ENCODE data around the gene TSPAN2. TPM values are rescaled to one million over a fixed set of nuclear protein-coding genes. Genes with fewer than 3 reads are reported as not detected.

TSPAN2 gene
- total RNA-seq, 1 experiment from 2014 or later: 26.5 TPM

DNA sequence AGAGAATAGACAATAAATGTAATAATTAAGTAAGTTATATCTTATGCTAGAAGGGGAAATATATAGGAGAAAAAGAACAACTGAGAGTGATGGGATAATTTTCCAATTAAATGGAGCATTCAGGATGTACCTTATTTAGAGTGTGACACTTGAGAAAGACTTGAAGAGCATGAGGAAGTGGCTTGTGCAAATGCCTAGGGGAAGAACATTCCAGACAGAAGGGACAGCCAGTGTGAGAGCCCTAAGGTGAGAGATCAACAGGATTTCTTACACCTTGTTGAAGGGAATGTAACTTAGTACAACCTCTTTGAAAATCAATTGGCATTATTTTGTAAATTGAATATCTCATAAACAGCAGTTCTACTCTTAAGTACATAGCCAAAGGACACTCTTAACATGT is 28.8 kb upstream of the TSPAN2 start:
- intact Hi-C loops (cut with micrococcal nuclease; ENCODE audit: unreplicated experiment): no loop called here
- ChIA-PET CTCF (interaction anchor here (0.6 to 0.9 kb wide), 2 partner anchors 18 to 856 kb away, joined by 3 to 4 read pairs; no protein-coding TSS in a partner anchor), POLR2A (ENCODE audit: unreplicated experiment) (no interaction called here)
- no peaks in the 10 kb centered on the region for H3K27me3 ChIP-seq (ENCODE audit: insufficient read depth, low read depth)
- no peaks in the 10 kb centered on the region for H3K36me3 ChIP-seq (ENCODE audit: low read depth)
- H3K9me2 ChIP-seq (ENCODE audit: insufficient read depth): no peaks in the 10 kb centered on the region
- no peaks in the 10 kb centered on the region for H4K20me1 ChIP-seq (ENCODE audit: insufficient read depth)
- H3K79me2 ChIP-seq (ENCODE audit: low read depth): no peaks in the 10 kb centered on the region
- no peak overlapping the region for H3K4me3 ChIP-seq
- peak in 1 of 2 experiments; percentile 91 for DNase-seq
- H3K9me3 ChIP-seq (ENCODE audit: insufficient read depth, low read depth): peaks cover 37% of the 10 kb centered on the region
- no peak overlapping the region for H2AFZ ChIP-seq
- peak overlapping the region; percentile 70 for H3K27ac ChIP-seq
- TF ChIP-seq EZH2 (IDR thresholded peaks at IDR 0.05; ENCODE audit: low read depth): no peak
- TF ChIP-seq, protein P1, sequence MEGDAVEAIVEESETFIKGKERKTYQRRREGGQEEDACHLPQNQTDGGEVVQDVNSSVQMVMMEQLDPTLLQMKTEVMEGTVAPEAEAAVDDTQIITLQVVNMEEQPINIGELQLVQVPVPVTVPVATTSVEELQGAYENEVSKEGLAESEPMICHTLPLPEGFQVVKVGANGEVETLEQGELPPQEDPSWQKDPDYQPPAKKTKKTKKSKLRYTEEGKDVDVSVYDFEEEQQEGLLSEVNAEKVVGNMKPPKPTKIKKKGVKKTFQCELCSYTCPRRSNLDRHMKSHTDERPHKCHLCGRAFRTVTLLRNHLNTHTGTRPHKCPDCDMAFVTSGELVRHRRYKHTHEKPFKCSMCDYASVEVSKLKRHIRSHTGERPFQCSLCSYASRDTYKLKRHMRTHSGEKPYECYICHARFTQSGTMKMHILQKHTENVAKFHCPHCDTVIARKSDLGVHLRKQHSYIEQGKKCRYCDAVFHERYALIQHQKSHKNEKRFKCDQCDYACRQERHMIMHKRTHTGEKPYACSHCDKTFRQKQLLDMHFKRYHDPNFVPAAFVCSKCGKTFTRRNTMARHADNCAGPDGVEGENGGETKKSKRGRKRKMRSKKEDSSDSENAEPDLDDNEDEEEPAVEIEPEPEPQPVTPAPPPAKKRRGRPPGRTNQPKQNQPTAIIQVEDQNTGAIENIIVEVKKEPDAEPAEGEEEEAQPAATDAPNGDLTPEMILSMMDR (conservative IDR thresholded peaks at IDR 0.05): no peak
- no TSS peak for BruUV-seq (replicated peaks)
- peaks cover 31% of the 10 kb centered on the region for H3F3A ChIP-seq (ENCODE audit: insufficient read depth, low read depth)
- peaks cover 56% of the 10 kb centered on the region for H3K4me1 ChIP-seq (replicated peaks; ENCODE audit: insufficient read depth)
- peak overlapping the region; percentile 48 for H3K4me2 ChIP-seq

GRCh38 chr1:115117298-115117697 is 28.0 kb upstream of the TSPAN2 start:
- peak overlapping the region; percentile 70 for H3K27ac ChIP-seq
- TF ChIP-seq, protein P1 (conservative IDR thresholded peaks at IDR 0.05): no peak; the same call in 1 of the 2 replicates
- TF ChIP-seq EZH2 (IDR thresholded peaks at IDR 0.05; ENCODE audit: low read depth): no peak
- no peaks in the 10 kb centered on the region for H4K20me1 ChIP-seq (ENCODE audit: insufficient read depth)
- H3K36me3 ChIP-seq (ENCODE audit: low read depth): no peaks in the 10 kb centered on the region
- H3K4me3 ChIP-seq: peak overlapping the region; percentile 4
- no peak overlapping the region for H2AFZ ChIP-seq
- H3K27me3 ChIP-seq (ENCODE audit: insufficient read depth, low read depth): no peaks in the 10 kb centered on the region
- H3F3A ChIP-seq (ENCODE audit: insufficient read depth, low read depth): peaks cover 31% of the 10 kb centered on the region
- no TSS peak for BruUV-seq (replicated peaks)
- ChIA-PET CTCF (interaction anchor here (0.9 kb wide), 1 partner anchor 19 kb away, joined by 3 read pairs; no protein-coding TSS in a partner anchor), POLR2A (ENCODE audit: unreplicated experiment) (interaction anchor here (0.7 kb wide), 1 partner anchor 28 kb away, joined by 9 read pairs; no protein-coding TSS in a partner anchor)
- no peaks in the 10 kb centered on the region for H3K79me2 ChIP-seq (ENCODE audit: low read depth)
- peak; percentile 37 to 85 for DNase-seq
- intact Hi-C loops (cut with micrococcal nuclease; ENCODE audit: unreplicated experiment): no loop called here
- peaks cover 63% of the 10 kb centered on the region for H3K4me1 ChIP-seq (replicated peaks; ENCODE audit: insufficient read depth)
- peak overlapping the region; percentile 48 for H3K4me2 ChIP-seq
- no peaks in the 10 kb centered on the region for H3K9me2 ChIP-seq (ENCODE audit: insufficient read depth)
- H3K9me3 ChIP-seq (ENCODE audit: insufficient read depth, low read depth): peaks cover 37% of the 10 kb centered on the region

DNA sequence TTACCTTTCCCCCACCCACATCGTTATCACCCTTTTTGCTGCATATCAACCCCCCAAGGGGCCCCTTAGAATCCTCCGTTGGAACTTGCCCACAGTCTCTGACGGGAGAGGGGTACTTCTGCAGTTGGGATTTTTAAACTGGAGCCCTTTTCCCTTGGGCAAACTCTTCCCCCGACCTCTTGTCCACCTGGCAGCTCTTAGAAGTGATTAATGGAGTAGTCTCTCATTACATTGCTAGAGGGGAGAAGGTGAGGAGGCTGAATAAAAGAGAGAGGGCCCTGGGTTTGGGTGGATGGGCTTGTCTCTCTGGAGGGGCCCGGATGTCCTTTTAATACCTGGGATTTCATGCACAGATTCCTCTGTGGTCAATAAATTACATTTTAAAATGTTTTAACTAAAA is 27.2 kb upstream of the TSPAN2 start:
- Histone ChIP-seq H3K9me3 (ENCODE audit: insufficient read depth, low read depth) (peaks cover 29% of the 10 kb centered on the region), H3K4me3 (no peak overlapping the region), H3K4me2 (peak overlapping the region; percentile 48), H3K9me2 (ENCODE audit: insufficient read depth) (no peaks in the 10 kb centered on the region), H3K4me1 (replicated peaks; ENCODE audit: insufficient read depth) (peaks cover 64% of the 10 kb centered on the region), H3K36me3 (ENCODE audit: low read depth) (no peaks in the 10 kb centered on the region), H3K27me3 (ENCODE audit: insufficient read depth, low read depth) (no peaks in the 10 kb centered on the region), H3K27ac (peak overlapping the region; percentile 70; the same call in 1 of the 2 replicates), H4K20me1 (ENCODE audit: insufficient read depth) (no peaks in the 10 kb centered on the region), H3K79me2 (ENCODE audit: low read depth) (no peaks in the 10 kb centered on the region), H3F3A (ENCODE audit: insufficient read depth, low read depth) (peaks cover 31% of the 10 kb centered on the region), H2AFZ (no peak overlapping the region)
- DNase-seq: no peak
- ChIA-PET POLR2A (ENCODE audit: unreplicated experiment) (no interaction called here), CTCF (no interaction called here)
- TF ChIP-seq, protein P1 (conservative IDR thresholded peaks at IDR 0.05): no peak
- no peak for TF ChIP-seq EZH2 (IDR thresholded peaks at IDR 0.05; ENCODE audit: low read depth)
- BruUV-seq (replicated peaks): no TSS peak
- intact Hi-C loops (cut with micrococcal nuclease; ENCODE audit: unreplicated experiment): no loop called here

Measured in PC-9 (cell line).